Astrocyte (in vitro differentiated cells and primary cell): ENCODE results near the gene TXNDC15. TPM values are rescaled to one million over a fixed set of nuclear protein-coding genes. Genes with fewer than 3 reads are reported as not detected.
A peak's percentile ranks its signal among the peaks of the same experiment; 100 is the strongest.
"Not testable (repeated sequence)": the region's sequence is repeated elsewhere in the genome, so short reads cannot be mapped to it uniquely, and the experiment has no call there.

Source experiments
- DNase-seq: peaks from one replicate; pipeline ENCODE4 v3.0.0-alpha.2; 2010; ENCODE audit warnings: low read depth
- FAIRE-seq: peaks from 2 replicates; lab custom pipeline; 2011; peaks lifted over from hg19 to GRCh38; lab: Jason Lieb, UNC
- H2AFZ ChIP-seq: 2 replicates; pipeline ENCODE4 v1.6.0; 2012; ENCODE audit warnings: low read depth, low read length, inconsistent platforms
- H3K27ac ChIP-seq: 2 replicates; pipeline ENCODE4 v1.5.1; 2011; ENCODE audit warnings: low read depth, low read length, inconsistent platforms
- H3K27me3 ChIP-seq: 2 replicates; pipeline ENCODE4 v1.6.0; 2011; ENCODE audit warnings: low read length, inconsistent platforms; ENCODE audit not compliant: insufficient read depth
- H3K36me3 ChIP-seq: 2 replicates; pipeline ENCODE4 v1.5.1; 2011; ENCODE audit warnings: low read length, inconsistent platforms; ENCODE audit not compliant: insufficient read depth
- H3K4me1 ChIP-seq: 2 replicates; pipeline ENCODE4 v1.5.1; 2011; ENCODE audit warnings: low read length, inconsistent platforms; ENCODE audit not compliant: insufficient read depth
- H3K4me2 ChIP-seq: 2 replicates; pipeline ENCODE4 v1.6.0; 2012; ENCODE audit warnings: low read length, inconsistent platforms
- H3K4me3 ChIP-seq: 2 replicates; pipeline ENCODE4 v1.5.1; 2011; ENCODE audit warnings: low read depth, mild to moderate bottlenecking, low read length, inconsistent platforms; ENCODE audit not compliant: insufficient read depth
- H3K79me2 ChIP-seq: 2 replicates; pipeline ENCODE4 v1.6.0; 2012; ENCODE audit warnings: mild to moderate bottlenecking, low read length, inconsistent platforms; ENCODE audit not compliant: insufficient read depth
- H3K9ac ChIP-seq: 2 replicates; pipeline ENCODE4 v1.6.0; 2012; ENCODE audit warnings: mild to moderate bottlenecking, low read length, inconsistent platforms
- H3K9me3 ChIP-seq: 2 replicates; pipeline ENCODE4 v1.5.1; 2012; ENCODE audit warnings: low read depth, mild to moderate bottlenecking, low read length, inconsistent platforms; ENCODE audit not compliant: insufficient read depth
- H4K20me1 ChIP-seq: 2 replicates; pipeline ENCODE4 v1.6.0; 2012; ENCODE audit warnings: low read length, inconsistent platforms; ENCODE audit not compliant: insufficient read depth
- H3K27ac Mint-ChIP-seq: one replicate; pipeline ENCODE4 v1.8.0; 2021; ENCODE audit warnings: mild to moderate bottlenecking, mixed read lengths; ENCODE audit not compliant: unreplicated experiment
- H3K27me3 Mint-ChIP-seq: one replicate; pipeline ENCODE4 v1.8.0; 2021; ENCODE audit warnings: low read depth, mixed read lengths; ENCODE audit not compliant: unreplicated experiment
- H3K36me3 Mint-ChIP-seq: one replicate; pipeline ENCODE4 v1.8.0; 2021; ENCODE audit warnings: low read depth, mixed read lengths; ENCODE audit not compliant: unreplicated experiment
- H3K4me1 Mint-ChIP-seq: one replicate; pipeline ENCODE4 v1.8.0; 2021; ENCODE audit warnings: low read depth, mixed read lengths; ENCODE audit not compliant: unreplicated experiment
- H3K4me3 Mint-ChIP-seq: one replicate; pipeline ENCODE4 v1.8.0; 2021; ENCODE audit warnings: mild to moderate bottlenecking, moderate library complexity, mixed read lengths; ENCODE audit not compliant: unreplicated experiment
- H3K9me3 Mint-ChIP-seq: one replicate; pipeline ENCODE4 v1.8.0; 2021; ENCODE audit warnings: mild to moderate bottlenecking, mixed read lengths; ENCODE audit not compliant: unreplicated experiment
- EZH2 ChIP-seq: IDR thresholded peaks from 2 replicates; pipeline ENCODE4 v1.6.1; 2012; ENCODE audit warnings: mild to moderate bottlenecking, low read length, inconsistent platforms; ENCODE audit not compliant: insufficient read depth
- total RNA-seq: library from RNA; stranded (reverse); gene quantifications from 2 replicates; pipeline ENCODE4 v1.2.1, GENCODE V29; 2021
- TF ChIP-seq, protein P1 (sequence below): IDR thresholded peaks from 2 replicates; pipeline ENCODE4 v1.5.1; 2011; ENCODE audit warnings: low read depth, mild to moderate bottlenecking, inconsistent platforms, low read length, moderate library complexity; ENCODE audit not compliant: insufficient read depth

TXNDC15 gene
- total RNA-seq, 1 donor from 2014 or later: 65.6 TPM

DNA sequence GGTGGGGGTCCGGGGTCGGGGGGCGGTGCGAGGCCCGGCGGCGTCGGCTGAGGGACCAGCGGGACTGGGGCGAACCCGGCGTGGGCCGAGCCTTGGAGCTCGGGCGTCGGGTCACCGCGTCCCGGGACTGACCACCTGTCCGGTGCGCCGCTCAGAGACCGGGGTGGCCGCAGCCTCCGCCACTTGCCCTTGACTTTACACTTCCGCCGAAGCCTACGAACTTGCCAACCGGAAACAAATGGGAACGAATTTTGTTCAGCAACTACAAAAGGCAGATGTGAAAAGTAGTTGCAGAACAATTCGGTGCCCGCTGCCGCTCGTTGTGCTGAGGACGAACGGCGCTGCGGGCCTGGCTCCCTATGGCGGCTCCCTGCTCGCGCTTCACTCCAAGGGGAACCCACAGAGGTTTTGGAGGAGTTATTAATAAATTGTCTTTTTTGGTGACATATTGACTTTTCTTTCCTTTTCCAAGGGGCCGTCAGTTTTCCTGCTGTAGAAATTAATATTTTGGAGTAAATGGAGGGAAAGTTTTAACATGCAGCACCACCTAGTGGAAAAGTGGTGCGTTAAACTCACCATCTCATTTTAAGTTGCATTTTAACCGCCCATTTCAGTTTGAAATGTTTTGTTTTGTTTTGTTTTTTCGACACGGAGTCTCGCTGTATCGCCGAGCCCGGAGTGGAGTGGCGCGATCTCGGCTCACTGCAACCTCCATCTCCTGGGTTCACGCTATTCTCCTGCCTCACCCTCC is 31.2 kb downstream of the TXNDC15 start:
- Histone ChIP-seq H3K9ac (peak overlapping the region; percentile 92), H3K4me1 (no peaks in the 10 kb centered on the region), H3K27me3 (no peaks in the 10 kb centered on the region), H4K20me1 (no peaks in the 10 kb centered on the region), H3K36me3 (peaks cover 4% of the 10 kb centered on the region), H3K4me3 (peak overlapping the region; percentile 94), H3K9me3 (no peaks in the 10 kb centered on the region), H3K79me2 (peaks cover 8% of the 10 kb centered on the region), H3K4me2 (peak overlapping the region; percentile 99), H3K27ac (peak overlapping the region; percentile 90), H2AFZ (peak overlapping the region; percentile 90)
- FAIRE-seq: no peak
- Mint-ChIP-seq H3K4me1 (peaks cover 9% of the 10 kb centered on the region), H3K27ac (peak overlapping the region; percentile 97), H3K27me3 (no peaks in the 10 kb centered on the region), H3K36me3 (no peaks in the 10 kb centered on the region), H3K9me3 (no peaks in the 10 kb centered on the region), H3K4me3 (peak overlapping the region; percentile 94)
- TF ChIP-seq EZH2: no peak
- TF ChIP-seq, protein P1, sequence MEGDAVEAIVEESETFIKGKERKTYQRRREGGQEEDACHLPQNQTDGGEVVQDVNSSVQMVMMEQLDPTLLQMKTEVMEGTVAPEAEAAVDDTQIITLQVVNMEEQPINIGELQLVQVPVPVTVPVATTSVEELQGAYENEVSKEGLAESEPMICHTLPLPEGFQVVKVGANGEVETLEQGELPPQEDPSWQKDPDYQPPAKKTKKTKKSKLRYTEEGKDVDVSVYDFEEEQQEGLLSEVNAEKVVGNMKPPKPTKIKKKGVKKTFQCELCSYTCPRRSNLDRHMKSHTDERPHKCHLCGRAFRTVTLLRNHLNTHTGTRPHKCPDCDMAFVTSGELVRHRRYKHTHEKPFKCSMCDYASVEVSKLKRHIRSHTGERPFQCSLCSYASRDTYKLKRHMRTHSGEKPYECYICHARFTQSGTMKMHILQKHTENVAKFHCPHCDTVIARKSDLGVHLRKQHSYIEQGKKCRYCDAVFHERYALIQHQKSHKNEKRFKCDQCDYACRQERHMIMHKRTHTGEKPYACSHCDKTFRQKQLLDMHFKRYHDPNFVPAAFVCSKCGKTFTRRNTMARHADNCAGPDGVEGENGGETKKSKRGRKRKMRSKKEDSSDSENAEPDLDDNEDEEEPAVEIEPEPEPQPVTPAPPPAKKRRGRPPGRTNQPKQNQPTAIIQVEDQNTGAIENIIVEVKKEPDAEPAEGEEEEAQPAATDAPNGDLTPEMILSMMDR: peak; percentile 79
- peak; percentile 39 for DNase-seq

DNA sequence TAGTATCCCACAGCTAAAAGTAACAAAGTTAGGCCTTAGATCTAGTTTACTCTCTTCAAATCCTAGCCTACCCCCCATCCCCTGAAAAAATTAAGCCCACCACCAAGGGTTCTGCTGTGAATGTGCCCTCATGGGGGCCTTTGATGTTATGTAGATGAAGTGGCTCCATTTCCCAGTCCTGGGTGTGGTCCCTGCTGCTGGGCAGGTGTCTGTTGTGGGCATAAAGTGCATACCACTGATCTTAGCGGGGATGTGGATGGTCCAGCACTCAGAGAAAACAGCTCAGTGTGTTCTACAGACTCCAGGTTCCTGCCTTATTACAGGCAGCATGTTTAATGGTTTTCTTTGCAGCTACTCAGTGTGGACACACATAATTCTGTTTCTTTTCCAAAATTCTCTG is 32.6 kb downstream of the TXNDC15 start:
- H3K27ac ChIP-seq: no peak overlapping the region
- DNase-seq: no peak
- Mint-ChIP-seq H3K36me3 (peaks cover 5% of the 10 kb centered on the region), H3K27me3 (no peaks in the 10 kb centered on the region), H3K9me3 (no peaks in the 10 kb centered on the region), H3K27ac (no peak overlapping the region), H3K4me3 (peak overlapping the region; percentile 50), H3K4me1 (peaks cover 9% of the 10 kb centered on the region)
- H4K20me1 ChIP-seq: peaks cover under 1% of the 10 kb centered on the region
- FAIRE-seq: no peak
- H3K79me2 ChIP-seq: peaks cover 8% of the 10 kb centered on the region
- no peaks in the 10 kb centered on the region for H3K27me3 ChIP-seq
- no peak overlapping the region for H3K9ac ChIP-seq
- no peaks in the 10 kb centered on the region for H3K4me1 ChIP-seq
- peaks cover 7% of the 10 kb centered on the region for H3K36me3 ChIP-seq
- no peak overlapping the region for H3K4me2 ChIP-seq
- no peak overlapping the region for H3K4me3 ChIP-seq
- no peaks in the 10 kb centered on the region for H3K9me3 ChIP-seq
- no peak overlapping the region for H2AFZ ChIP-seq
- TF ChIP-seq, protein P1: no peak
- TF ChIP-seq EZH2: no peak

DNA sequence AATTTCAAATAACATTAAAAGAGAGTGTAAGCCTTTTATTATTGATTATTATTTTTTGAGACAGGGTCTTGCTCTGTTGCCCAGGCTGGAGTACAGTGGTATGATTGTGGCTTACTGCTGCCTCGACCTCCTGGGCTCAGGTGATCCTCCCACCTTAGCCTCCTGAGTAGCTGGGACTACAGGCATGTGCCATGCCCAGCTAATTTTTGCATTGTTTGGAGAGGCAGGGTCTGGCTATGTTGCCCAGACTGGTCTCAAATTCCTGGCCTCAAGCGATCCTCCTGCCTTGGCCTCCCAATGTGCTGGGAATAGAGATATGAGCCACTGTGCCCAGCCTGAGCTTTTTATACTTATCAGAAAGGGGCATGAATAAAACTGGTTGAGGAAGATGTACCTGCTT is 36.6 kb downstream of the TXNDC15 start:
- H3K27me3 ChIP-seq, H3K27ac Mint-ChIP-seq, H3K27me3 Mint-ChIP-seq, H3K4me1 Mint-ChIP-seq, H3K9me3 ChIP-seq, H3K9ac ChIP-seq, H3K4me2 ChIP-seq, H3K4me3 ChIP-seq, H3K9me3 Mint-ChIP-seq, H3K27ac ChIP-seq, H3K4me1 ChIP-seq, FAIRE-seq, H2AFZ ChIP-seq, H3K4me3 Mint-ChIP-seq, H3K79me2 ChIP-seq, H3K36me3 Mint-ChIP-seq, DNase-seq: not testable (repeated sequence)
- H4K20me1 ChIP-seq: peaks cover 15% of the 10 kb centered on the region
- H3K36me3 ChIP-seq: peaks cover 16% of the 10 kb centered on the region
